Articular chondrocyte of knee joint (primary cell): ENCODE measurements around the gene CLCN6. TPM values are rescaled to one million over a fixed set of nuclear protein-coding genes. Genes with fewer than 3 reads are reported as not detected.

Source experiments
- small RNA-seq: library from RNA; depleted of rRNA; stranded (forward); fragments of <200 nt; gene quantifications from one replicate; pipeline ENCODE3, GENCODE V24; 2012
- total RNA-seq: library from RNA; depleted of rRNA; stranded (reverse); fragments of >200 nt; gene quantifications from 2 replicates; pipeline ENCODE4 v1.2.3, GENCODE V29; 2012

The CLCN6 gene, protein sequence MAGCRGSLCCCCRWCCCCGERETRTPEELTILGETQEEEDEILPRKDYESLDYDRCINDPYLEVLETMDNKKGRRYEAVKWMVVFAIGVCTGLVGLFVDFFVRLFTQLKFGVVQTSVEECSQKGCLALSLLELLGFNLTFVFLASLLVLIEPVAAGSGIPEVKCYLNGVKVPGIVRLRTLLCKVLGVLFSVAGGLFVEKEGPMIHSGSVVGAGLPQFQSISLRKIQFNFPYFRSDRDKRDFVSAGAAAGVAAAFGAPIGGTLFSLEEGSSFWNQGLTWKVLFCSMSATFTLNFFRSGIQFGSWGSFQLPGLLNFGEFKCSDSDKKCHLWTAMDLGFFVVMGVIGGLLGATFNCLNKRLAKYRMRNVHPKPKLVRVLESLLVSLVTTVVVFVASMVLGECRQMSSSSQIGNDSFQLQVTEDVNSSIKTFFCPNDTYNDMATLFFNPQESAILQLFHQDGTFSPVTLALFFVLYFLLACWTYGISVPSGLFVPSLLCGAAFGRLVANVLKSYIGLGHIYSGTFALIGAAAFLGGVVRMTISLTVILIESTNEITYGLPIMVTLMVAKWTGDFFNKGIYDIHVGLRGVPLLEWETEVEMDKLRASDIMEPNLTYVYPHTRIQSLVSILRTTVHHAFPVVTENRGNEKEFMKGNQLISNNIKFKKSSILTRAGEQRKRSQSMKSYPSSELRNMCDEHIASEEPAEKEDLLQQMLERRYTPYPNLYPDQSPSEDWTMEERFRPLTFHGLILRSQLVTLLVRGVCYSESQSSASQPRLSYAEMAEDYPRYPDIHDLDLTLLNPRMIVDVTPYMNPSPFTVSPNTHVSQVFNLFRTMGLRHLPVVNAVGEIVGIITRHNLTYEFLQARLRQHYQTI
- 11.0 and 17.6 TPM in 2 replicates for total RNA-seq

DNA sequence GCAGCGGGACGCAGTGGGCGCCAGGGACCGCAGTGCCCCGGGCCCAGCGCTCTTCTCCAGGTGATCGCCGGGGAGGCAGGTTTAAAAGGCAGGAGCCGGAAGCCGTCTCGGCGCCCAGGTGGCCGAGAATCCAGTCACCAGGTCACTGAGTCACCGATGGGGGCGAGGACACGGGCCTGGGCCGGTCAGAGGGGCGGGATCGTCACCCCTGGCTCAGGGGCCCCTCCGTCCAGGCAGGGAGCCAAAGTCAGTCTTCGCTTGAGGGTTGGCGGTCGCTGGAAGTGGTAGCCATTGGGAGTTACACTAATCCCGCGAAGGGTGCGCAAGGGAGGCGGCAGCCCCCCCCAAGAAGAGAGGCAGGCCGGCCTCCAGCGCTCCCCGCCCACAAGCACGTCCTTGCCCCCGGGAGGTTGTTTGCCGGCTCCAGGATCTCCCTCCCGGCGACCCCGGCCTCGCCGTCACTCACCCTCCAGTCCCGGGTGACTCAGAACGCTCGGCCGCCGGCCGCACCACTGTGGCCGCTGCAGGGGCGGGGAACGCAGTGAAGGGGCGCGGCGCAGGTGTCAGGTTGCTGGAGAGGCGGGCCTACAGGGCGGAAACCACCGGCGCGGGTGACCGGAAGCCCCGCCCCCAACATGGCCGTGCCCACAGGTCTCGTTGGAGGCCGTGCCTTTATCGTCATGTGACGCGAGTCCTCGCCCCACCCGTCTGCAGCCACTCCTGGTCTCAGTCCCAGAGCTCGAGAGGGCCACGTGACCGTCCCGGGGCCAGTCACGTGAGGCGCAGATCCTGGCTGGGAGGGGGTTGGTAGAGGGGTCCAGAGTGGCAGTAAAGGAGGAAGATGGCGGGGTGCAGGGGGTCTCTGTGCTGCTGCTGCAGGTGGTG, at the start of gene CLCN6, which contains the start of gene MTHFR:
TSS of gene CLCN6 (plus strand) at position 770 of the 885 bp plus-strand sequence. CDS start at position 842, 72 bp downstream.
TSS of gene MTHFR (minus strand) at position 543 of the 885 bp plus-strand sequence. CDS start 2,848 bp downstream, outside the sequence.

DNA sequence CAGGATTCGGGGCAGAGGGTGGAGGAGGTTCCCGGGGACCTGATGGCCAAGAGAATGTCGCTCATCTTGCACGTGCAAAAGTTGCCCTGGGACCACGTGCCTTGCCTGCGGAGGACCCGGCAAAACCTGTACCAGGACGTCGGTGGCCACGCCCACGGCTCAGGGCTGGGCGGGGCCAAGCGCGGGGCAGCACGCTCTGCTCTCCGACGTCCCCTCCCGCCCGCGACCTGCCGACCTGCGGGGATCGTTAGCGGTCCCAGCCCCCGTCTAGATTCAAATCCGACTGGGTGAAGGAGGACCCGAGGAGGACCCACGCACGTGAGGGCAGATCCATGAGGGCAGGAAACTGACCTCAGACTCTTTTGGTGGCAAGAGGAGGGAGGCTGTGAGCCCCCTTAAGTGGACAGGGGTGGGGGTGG, 44.0 kb upstream of the CLCN6 start, which contains the start of gene C1orf167:
TSS of gene C1orf167 (plus strand) at position 206 of the 419 bp plus-strand sequence. CDS start 2,208 bp downstream, outside the sequence.

DNA sequence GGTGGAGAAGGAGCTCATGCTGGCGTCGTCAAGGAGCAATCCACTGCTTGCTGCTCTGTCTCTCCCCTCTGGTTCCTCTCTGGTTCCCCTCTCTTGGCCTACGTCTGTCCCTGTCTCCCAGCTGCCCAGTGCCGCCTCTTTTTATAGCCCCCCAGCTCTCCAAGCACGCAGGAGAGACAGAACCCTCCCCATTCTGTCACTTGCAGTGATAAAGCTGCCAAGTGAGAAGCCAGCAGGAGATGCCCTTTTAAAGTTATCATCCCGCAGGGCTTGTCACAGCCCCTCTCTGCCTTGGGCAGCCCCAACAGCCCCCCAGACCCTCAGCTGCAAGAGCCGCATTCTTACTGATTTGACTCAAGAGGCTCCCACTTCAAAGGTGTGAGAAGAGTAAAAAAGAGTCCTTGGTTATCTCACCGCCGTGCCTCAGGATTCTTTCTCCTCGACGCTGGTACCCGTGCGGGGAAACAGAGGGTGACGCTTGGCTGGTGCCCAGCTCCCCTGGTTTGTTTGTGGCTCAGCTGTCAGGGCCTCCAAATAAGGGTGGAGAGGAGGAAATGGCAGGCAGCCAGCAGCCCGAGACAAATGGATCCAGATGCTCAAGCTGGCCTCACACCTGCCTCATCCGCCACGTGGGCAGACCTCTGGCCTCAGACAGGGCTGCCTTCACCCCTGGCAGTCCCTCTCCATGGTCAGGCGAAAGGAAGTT, 41.8 kb downstream of the CLCN6 start, which contains the start of gene NPPA:
TSS of gene NPPA (minus strand) at position 117 of the 706 bp plus-strand sequence. CDS start at position 18, 99 bp downstream.

DNA sequence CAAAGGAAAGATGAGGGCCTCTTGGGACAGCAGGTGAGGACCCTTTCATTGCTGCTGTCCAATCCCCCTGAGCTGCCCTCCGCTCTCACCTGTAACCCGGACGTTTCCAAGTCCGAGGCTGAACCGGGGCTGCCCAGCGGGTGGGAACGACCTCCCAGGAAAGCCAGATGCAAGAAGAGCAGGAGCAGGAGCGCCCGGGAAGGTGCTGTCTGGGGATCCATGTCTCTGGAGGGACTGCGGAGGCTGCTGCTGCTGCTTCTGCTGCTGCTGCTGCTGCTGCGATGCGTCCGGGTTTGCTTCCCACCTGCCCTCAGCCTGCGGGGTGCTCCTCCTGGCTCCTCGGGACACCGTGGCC, 52.6 kb downstream of the CLCN6 start, which contains the start of gene NPPB:
TSS of gene NPPB (minus strand) at position 333 of the 355 bp plus-strand sequence. CDS start at position 221, 112 bp downstream.

Small RNAs within 50 kb of the gene (small RNA-seq; reads per million reads assigned to genes)
- not detected for gene RF02156
- gene RF02157 = not detected
- gene RF02158 = not detected

Other genes with a start within 250 kb of the CLCN6 start
- 1.6 and 4.2 TPM in 2 replicates for gene FBXO2, start 151.8 kb upstream of the CLCN6 start, total RNA-seq
- 8.5 and 10.2 TPM in 2 replicates for gene FBXO44, start 151.3 kb upstream of the CLCN6 start, total RNA-seq
- gene FBXO6, start 142.0 kb upstream of the CLCN6 start, total RNA-seq = 5.4 and 8.4 TPM in 2 replicates
- gene MAD2L2, start 125.0 kb upstream of the CLCN6 start, total RNA-seq = 27.8 and 35.8 TPM in 2 replicates
- 0.13 and 0.22 TPM in 2 replicates for gene DRAXIN, start 114.5 kb upstream of the CLCN6 start, total RNA-seq
- 37.2 and 54.1 TPM in 2 replicates for gene AGTRAP, start 70.1 kb upstream of the CLCN6 start, total RNA-seq
- 0.43 and 0.52 TPM in 2 replicates for gene C1orf167, start 44.0 kb upstream of the CLCN6 start, total RNA-seq
- gene MTHFR, start 227 bp upstream of the CLCN6 start, total RNA-seq = 21.9 and 36.5 TPM in 2 replicates
- not detected in 2 replicates for gene NPPA, start 41.6 kb downstream of the CLCN6 start, total RNA-seq
- not detected in 2 replicates for gene NPPB, start 52.8 kb downstream of the CLCN6 start, total RNA-seq
- gene KIAA2013, start 120.2 kb downstream of the CLCN6 start, total RNA-seq = 46.2 and 47.6 TPM in 2 replicates
- 192 and 220 TPM in 2 replicates for gene PLOD1, start 128.5 kb downstream of the CLCN6 start, total RNA-seq
- gene MFN2, start 174.3 kb downstream of the CLCN6 start, total RNA-seq = 52.0 and 52.1 TPM in 2 replicates
- gene MIIP, start 213.3 kb downstream of the CLCN6 start, total RNA-seq = 15.0 and 17.0 TPM in 2 replicates